ENCODE results near the gene RNF169.
"Not testable (repeated sequence)": the region's sequence is repeated elsewhere in the genome, so short reads cannot be mapped to it uniquely, and the experiment has no call there.

Gene RNF169

GRCh38 chr11:74819400-74819799 is 70.8 kb downstream of the RNF169 start:
- no peak for DNase-seq (ENCODE audit: insufficient read length, low spot score)
- no peak for FAIRE-seq

GRCh38 chr11:74820763-74821162 is 72.1 kb downstream of the RNF169 start:
- DNase-seq (ENCODE audit: insufficient read length, low spot score): peak; percentile 62
- peak; percentile 40 for FAIRE-seq

- FAIRE-seq (no peak), DNase-seq (ENCODE audit: insufficient read length, low spot score) (no peak)
Measured at GRCh38 chr11:74822170-74822569, 73.5 kb downstream of the RNF169 start.

GRCh38 chr11:74824285-74824982 is 75.8 kb downstream of the RNF169 start:
- no peak for DNase-seq (ENCODE audit: insufficient read length, low spot score)
- FAIRE-seq: no peak

- not testable (repeated sequence) for FAIRE-seq; DNase-seq (ENCODE audit: insufficient read length, low spot score)
Measured at GRCh38 chr11:74825596-74825995, 76.9 kb downstream of the RNF169 start.

GRCh38 chr11:74826901-74827300 is 78.3 kb downstream of the RNF169 start:
- no peak for FAIRE-seq
- DNase-seq (ENCODE audit: insufficient read length, low spot score): no peak

GRCh38 chr11:74837191-74837590 is 88.5 kb downstream of the RNF169 start:
- no peak for FAIRE-seq
- no peak for DNase-seq (ENCODE audit: insufficient read length, low spot score)

- DNase-seq (ENCODE audit: insufficient read length, low spot score) (no peak), FAIRE-seq (no peak)
Measured at GRCh38 chr11:74838188-74838587, 89.5 kb downstream of the RNF169 start.

GRCh38 chr11:74839446-74839845 is 90.8 kb downstream of the RNF169 start:
- no peak for DNase-seq (ENCODE audit: insufficient read length, low spot score)
- no peak for FAIRE-seq

- FAIRE-seq: no peak
- DNase-seq (ENCODE audit: insufficient read length, low spot score): no peak
Measured at GRCh38 chr11:74839971-74840370, 91.3 kb downstream of the RNF169 start.

- FAIRE-seq (no peak), DNase-seq (ENCODE audit: insufficient read length, low spot score) (no peak)
Measured at GRCh38 chr11:74840486-74840885, 91.8 kb downstream of the RNF169 start.

GRCh38 chr11:74842967-74843366 is 94.3 kb downstream of the RNF169 start:
- DNase-seq (ENCODE audit: insufficient read length, low spot score) (no peak), FAIRE-seq (no peak)

- FAIRE-seq (no peak), DNase-seq (ENCODE audit: insufficient read length, low spot score) (no peak)
Measured at GRCh38 chr11:74844072-74844471, 95.4 kb downstream of the RNF169 start.

- FAIRE-seq: no peak
Measured at GRCh38 chr11:74844865-74845264, 96.2 kb downstream of the RNF169 start.

GRCh38 chr11:74845978-74846517 is 97.4 kb downstream of the RNF169 start:
- no peak for FAIRE-seq

More at GRCh38 chr11:74844865-74845264, 96.2 kb downstream of the RNF169 start:
- no peak for DNase-seq (ENCODE audit: insufficient read length, low spot score)

GRCh38 chr11:74846770-74847169 is 98.1 kb downstream of the RNF169 start:
- FAIRE-seq (no peak), DNase-seq (ENCODE audit: insufficient read length, low spot score) (no peak)

More at GRCh38 chr11:74845978-74846517, 97.4 kb downstream of the RNF169 start:
- no peak for DNase-seq (ENCODE audit: insufficient read length, low spot score)

GRCh38 chr11:74847395-74847794 is 98.7 kb downstream of the RNF169 start:
- FAIRE-seq (no peak), DNase-seq (ENCODE audit: insufficient read length, low spot score) (no peak)

GRCh38 chr11:74847895-74848294 is 99.2 kb downstream of the RNF169 start:
- no peak for FAIRE-seq
- DNase-seq (ENCODE audit: insufficient read length, low spot score): no peak

- DNase-seq (ENCODE audit: insufficient read length, low spot score): peak; percentile 64
- FAIRE-seq: peak; percentile 72
Measured at GRCh38 chr11:74849525-74850391, 101.1 kb downstream of the RNF169 start.

GRCh38 chr11:74853223-74853622 is 104.6 kb downstream of the RNF169 start:
- DNase-seq (ENCODE audit: insufficient read length, low spot score) (no peak), FAIRE-seq (no peak)

GRCh38 chr11:74860743-74861142 is 112.1 kb downstream of the RNF169 start:
- no peak for DNase-seq (ENCODE audit: insufficient read length, low spot score)
- no peak for FAIRE-seq

- FAIRE-seq: no peak
- no peak for DNase-seq (ENCODE audit: insufficient read length, low spot score)
Measured at GRCh38 chr11:74863410-74863809, 114.8 kb downstream of the RNF169 start.
